Left renal cortex interstitium (tissue), 4 donors: ENCODE measurements around the gene TMEM171. TPM values are rescaled to one million over a fixed set of nuclear protein-coding genes. Genes with fewer than 3 reads are reported as not detected.

ENCODE experiments used
- DNase-seq, 4 donors: peaks; one replicate each; pipeline ENCODE4 v3.0.0-alpha.2; 2013; ENCODE audit warnings: low read depth in 4 of 4, low spot score in 2 of 4, missing footprints in 1 of 4
- polyA plus RNA-seq, 4 donors: library from polyadenylated mRNA; unstranded; fragments of 120-200 nt; gene quantifications; one replicate each; pipeline ENCODE4 v1.2.1, GENCODE V29; 2013; ENCODE audit not compliant: insufficient read length in 4 of 4

TMEM171 gene
- 1 to 10 TPM; 5.1 to 6.8 (median 5.8) TPM for polyA plus RNA-seq

DNA sequence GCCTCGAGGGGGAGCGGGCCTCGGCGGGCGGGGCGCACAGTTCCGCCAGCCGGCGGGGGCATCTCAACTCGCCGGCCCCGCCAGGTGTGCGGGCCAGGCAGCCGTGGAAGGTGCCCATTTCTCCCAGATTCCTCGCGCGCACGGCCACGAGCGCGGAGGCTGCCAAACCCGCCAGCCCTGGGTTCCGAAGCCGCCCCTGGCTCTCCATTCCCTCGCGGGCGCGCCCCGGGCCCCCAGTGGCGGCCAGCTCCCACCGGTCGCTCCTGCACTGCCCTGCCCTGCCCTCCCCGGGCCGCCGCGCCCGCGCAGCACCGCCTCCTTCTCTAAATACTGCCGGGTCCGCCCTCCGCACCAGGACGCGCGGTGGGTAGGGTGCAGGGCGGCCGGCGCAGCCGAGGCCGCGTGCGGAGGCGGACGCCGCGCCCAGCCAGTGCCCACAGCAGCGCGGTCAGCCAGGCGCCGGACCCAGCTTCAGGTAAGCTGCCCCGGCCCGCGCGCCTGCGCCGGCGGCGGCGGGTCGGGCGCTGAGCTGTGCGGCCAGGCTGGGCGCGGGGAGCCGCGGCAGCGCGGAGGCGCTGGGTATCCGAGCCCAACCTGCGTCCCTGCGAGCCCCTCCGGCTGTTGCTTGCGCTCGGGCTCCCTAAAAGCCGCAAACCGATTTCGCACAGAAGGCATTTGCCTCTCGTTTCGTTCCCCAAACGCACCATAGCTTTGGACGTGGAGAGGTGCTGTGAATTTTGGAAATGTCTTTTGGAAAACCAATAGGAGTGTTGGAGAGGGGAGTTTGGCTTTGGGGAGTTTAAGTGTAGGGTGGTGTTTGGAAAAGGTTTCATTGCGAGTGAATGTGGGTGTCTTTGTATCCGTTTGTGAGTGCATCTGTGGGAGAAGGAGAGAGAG, at the start of gene TMEM171:
Gene TMEM171, plus strand, starts transcription at position 354 of the 897 bp plus-strand sequence. CDS start 2,799 bp downstream, outside the sequence.
- no peak for DNase-seq

- no peak for DNase-seq
Observed at GRCh38 chr5:73081093-73081492, 39.3 kb upstream of the TMEM171 start.

GRCh38 chr5:73088026-73088425, 32.3 kb upstream of the TMEM171 start:
- no peak for DNase-seq

GRCh38 chr5:73093943-73094342, 26.4 kb upstream of the TMEM171 start:
- DNase-seq, result no peak

DNA sequence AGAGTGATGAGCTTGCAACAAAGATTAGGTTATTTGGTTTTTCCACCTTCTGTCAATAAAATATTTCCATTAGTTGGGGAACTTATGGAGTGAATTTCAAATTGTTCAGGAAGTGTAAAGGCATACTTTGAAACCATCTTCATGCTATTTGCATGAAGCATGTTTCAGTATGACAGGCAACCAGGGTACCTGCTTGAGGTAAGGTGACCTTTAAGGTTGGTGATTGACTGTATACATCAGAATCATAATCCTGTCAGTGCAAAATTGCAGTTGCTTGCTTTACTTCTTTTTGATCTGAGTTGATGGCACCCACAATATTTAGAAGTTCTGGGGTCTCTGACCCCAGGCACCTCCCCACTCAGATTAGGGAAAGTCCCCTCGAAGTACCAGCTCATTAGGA, 26.0 kb upstream of the TMEM171 start:
- no peak for DNase-seq

- no peak for DNase-seq
Observed at GRCh38 chr5:73095564-73096238, 24.7 kb upstream of the TMEM171 start.

- DNase-seq, result no peak
Observed at GRCh38 chr5:73096239-73096575, 24.2 kb upstream of the TMEM171 start.

GRCh38 chr5:73097740-73098139, 22.6 kb upstream of the TMEM171 start:
- no peak for DNase-seq

- DNase-seq, result no peak
Observed at GRCh38 chr5:73100109-73100508, 20.3 kb upstream of the TMEM171 start.

DNA sequence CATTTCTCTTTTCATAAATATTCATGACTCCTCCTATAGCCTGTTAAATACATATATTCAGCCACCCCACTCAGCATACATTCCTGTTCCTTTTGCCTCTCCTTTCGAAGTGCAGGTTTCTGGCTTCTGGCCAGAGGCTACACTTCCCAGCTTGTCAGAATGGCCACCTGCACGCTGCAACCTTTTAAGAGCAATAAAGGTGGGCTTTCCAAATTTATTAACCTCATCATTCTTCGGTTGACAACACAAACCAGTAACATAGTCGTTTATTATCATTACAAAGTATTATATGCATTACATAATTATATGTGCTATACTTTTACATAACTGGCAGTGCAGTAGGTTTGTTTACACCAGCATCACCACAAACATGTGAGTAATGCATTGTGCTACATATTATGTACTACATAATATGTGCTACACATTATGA, 16.5 kb upstream of the TMEM171 start:
- no peak for DNase-seq

GRCh38 chr5:73104326-73104725, 16.0 kb upstream of the TMEM171 start:
- no peak for DNase-seq

DNA sequence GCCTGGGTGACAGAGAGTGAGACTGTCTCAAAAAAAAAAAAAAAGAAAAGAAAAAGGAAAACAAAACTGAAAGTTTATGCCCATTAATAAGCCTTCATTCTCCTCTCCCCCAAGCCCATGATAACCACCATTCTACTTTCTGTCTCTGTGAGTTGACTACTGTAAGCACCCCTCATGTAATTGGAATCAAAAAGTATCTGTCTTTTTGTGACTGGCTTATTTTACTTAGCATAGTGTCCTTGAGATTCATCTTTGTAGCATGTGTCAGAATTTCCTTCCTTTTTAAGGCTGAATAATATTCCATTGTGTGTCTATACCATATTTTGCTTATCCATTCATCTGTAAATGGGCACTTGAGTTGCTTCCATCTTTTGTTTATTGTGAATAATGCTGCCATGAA, 14.0 kb upstream of the TMEM171 start:
- DNase-seq, result no peak

GRCh38 chr5:73110190-73110589, 10.2 kb upstream of the TMEM171 start:
- DNase-seq, result no peak

DNA sequence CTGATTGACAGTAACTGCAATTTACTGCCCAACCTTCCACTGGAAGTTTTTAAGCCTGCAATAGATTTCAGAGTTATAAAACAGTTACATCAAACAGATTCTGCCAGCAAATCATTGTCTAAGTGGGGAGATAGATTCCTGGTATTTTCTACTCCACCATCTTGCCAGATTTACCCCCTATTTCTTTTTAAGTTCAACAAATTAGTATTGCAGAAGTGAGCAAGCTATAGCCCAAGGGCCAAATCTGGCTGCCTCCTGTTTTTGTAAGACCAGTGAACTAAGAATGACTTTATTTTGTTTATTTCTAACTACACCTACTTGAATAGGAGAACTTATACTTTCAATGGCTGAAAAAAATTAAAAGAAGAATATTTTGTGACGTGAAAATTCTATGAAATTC, 8.8 kb upstream of the TMEM171 start:
- no peak for DNase-seq

DNA sequence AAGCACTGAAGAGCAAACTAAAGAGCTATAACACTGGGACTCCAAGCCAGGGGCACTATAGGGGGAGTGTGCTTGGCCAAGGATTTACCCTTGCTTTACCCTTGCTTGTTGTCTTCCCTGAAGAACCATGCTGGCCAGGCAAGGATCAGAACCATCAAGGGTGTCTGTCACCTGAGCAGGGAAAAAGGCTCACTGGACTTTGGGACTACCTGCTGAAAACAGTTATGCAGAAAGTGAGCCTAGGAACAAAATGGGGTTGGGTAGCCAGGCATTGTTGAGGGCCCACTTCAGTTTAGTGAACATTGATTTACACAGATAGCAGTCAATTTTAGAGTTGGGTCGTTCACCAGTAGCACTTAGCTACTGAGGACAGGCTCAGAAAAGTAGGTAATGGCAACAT, 8.0 kb upstream of the TMEM171 start:
- no peak for DNase-seq

DNA sequence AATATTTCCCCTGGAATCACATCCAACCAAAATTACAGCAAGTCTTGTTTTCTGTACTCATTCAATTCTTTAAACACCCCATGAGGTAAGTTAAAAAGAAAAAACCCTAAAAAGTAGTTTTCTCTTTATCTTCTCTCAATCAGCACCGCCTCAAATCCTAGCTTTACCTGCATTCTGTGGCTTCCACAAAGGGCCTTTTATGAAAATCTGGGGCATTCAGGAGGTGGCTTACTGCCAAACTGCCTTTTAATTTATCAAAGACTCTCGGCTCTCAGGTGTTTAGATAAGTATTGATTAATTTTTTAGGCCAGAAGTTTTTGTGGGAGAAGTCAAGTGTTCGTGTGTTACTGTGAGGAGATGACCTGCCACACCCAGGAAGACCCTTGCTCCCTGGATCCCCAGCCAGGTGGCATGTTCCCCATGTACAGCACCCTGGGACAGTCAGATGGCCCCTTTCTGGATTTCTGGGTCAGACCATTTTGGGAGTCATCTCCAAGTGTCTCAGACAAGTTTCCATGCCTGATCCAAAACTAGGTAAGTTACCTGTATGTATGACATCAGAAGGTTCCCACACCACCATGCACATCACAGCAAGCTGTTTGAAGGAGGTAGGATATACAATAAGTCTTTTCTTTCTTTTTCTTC, 6.2 kb upstream of the TMEM171 start:
- no peak for DNase-seq

DNA sequence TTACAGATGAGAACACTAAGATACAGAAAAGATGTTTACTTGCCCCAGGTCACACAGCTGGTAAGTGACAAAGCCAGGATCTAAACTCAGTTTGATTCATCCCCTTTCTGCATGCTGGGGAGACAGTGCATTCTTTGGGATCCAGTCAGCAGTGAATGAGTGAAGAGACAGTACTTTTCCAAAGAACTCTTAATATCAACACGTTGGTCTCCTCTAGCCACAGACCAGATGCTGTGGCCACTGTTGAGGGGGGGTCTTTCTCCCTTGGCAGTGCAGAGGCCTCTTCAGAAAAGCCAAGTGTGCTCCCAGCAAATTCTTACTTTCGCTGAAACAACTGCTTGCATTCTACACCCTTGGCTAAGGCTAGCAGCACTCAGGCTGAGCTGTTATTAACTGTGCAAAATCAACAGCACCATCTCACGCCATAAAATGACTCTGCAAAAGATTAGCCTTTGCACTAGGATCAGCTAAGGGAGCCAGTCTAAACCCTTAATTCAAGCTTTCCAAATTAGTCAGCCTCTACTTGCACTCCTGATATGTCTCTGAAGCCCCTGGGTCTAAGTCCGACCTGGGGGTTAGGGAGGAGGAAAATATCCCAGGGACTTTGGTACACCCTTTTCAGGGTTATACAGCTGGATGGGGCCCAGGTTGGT, 4.8 kb upstream of the TMEM171 start:
- no peak for DNase-seq

DNA sequence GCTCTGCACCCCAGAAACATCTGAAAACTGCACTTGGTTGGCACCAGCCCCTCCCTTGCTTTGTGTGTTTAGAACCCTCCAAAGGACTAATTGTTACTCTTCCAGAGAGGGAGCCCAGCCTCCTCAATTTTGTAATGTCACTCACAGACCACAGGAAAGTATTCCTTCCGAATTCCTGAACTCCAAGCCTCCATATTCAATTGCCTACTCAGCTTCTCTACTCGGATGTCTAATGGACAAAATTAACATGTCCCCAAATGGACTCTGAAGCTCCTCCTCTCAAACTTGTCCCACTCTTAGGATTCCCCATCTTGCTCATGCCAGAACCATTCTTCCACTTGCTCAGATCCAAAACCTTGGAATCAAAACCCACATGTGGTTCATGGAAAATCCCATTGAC, 3.9 kb upstream of the TMEM171 start:
- DNase-seq, result no peak

GRCh38 chr5:73117088-73117740, 3.2 kb upstream of the TMEM171 start:
- DNase-seq, result no peak

DNA sequence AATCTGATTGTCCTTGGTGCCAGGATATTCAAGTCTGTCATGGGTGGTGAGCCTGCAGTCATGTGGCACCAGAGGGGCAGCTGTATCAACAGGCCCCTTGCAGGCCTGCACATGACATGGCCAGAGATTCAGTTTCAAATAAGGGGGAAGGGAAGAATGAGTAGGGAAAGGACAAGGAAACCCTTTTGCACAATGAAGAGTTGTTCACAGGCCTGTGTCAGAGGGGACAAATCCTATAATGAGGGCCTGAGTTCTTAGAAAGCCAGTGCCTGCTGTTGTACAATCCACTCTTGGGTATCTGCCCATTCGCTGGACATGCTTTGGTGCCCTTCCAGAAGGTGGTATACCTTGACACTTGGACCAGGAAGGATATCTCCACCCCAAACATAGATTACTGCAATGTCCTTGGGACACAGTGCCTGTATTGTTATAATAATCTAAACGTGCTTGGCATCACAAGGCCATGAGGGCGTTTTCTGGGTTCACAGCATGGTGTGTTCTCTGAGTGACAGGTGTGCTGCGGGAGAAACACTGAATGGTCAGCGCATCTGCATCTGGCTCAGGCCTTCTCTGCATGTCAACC, 1.9 kb upstream of the TMEM171 start:
- no peak for DNase-seq
